HepG2 (cell line): ENCODE measurements around the gene P2RY8. TPM values are rescaled to one million over a fixed set of nuclear protein-coding genes. Genes with fewer than 3 reads are reported as not detected.

ENCODE experiments used
- ATAC-seq: fragments of 200-7000 bp; cut with Tn5 transposase; 3 replicates; pipeline ENCODE4 v1.9.1; 2020; ENCODE audit warnings: mild to moderate bottlenecking, moderate library complexity
- BruUV-seq: library from RNA; stranded (reverse); fragments of 400-500 nt; replicated peaks from 2 replicates; lab custom pipeline; 2021; lab: Mats Ljungman, UMichigan
- CTCF ChIA-PET: fragments of 300-600 bp; formaldehyde crosslinking; extraction: SDS; loops from one replicate; lab custom pipeline; 2021; ENCODE audit warnings: low total read pairs, inconsistent platforms, low intra/inter-chr PET ratio; lab: Yijun Ruan, JAX
- POLR2A ChIA-PET: fragments of 350-600 bp; sonication (Branson Sonifier 250); formaldehyde crosslinking; loops from one replicate; lab custom pipeline; 2020; ENCODE audit warnings: antibody characterized with exemption, inconsistent platforms; lab: Yijun Ruan, JAX
- DNase-seq: peaks from one replicate; pipeline ENCODE4 v3.0.0-alpha.2; 2015; ENCODE audit warnings: low spot score
- FAIRE-seq: peaks from 3 replicates; lab custom pipeline; 2011; peaks lifted over from hg19 to GRCh38; lab: Jason Lieb, UNC
- H2AFZ ChIP-seq: one replicate; pipeline ENCODE4 v1.6.1; 2011; ENCODE audit warnings: low read length, inconsistent platforms
- H3K27ac ChIP-seq: fragments of 300-600 bp; 3 replicates; pipeline ENCODE4 v1.8.0; 2011; ENCODE audit warnings: mixed run types, mild to moderate bottlenecking, mixed read lengths, low read length, inconsistent platforms; ENCODE audit not compliant: insufficient read depth; ENCODE audit errors: extremely low read length
- H3K27me3 ChIP-seq, 2 experiments: fragments of 200-600 bp in 1 of 2; 2 replicates in 1 of 2; 3 replicates in 1 of 2; pipeline versions ENCODE4 v1.6.0 to v1.8.0; 2011; ENCODE audit warnings: low read length in 2 of 2, mild to moderate bottlenecking in 2 of 2, moderate library complexity in 2 of 2, inconsistent platforms in 1 of 2; ENCODE audit not compliant: insufficient read depth in 2 of 2, control insufficient read depth in 1 of 2
- H3K36me3 ChIP-seq, 2 experiments: fragments of 200-600 bp in 1 of 2; replicated peaks in 1 of 2; 2 replicates in 1 of 2; 3 replicates in 1 of 2; pipeline versions ENCODE4 v1.5.1 to v1.8.0; 2011; ENCODE audit warnings: low read length in 2 of 2, inconsistent platforms in 1 of 2; ENCODE audit not compliant: insufficient read depth in 2 of 2, control insufficient read depth in 1 of 2
- H3K4me1 ChIP-seq: 2 replicates; pipeline ENCODE4 v1.5.1; 2012; ENCODE audit warnings: low read length, inconsistent platforms; ENCODE audit not compliant: insufficient read depth
- H3K4me2 ChIP-seq: 2 replicates; pipeline ENCODE4 v1.6.0; 2011; ENCODE audit warnings: low read depth, low read length, inconsistent platforms
- H3K4me3 ChIP-seq, 3 experiments: fragments of 200-600 bp in 1 of 3; sonication (generic), shearing (Covaris generic) in 1 of 3; replicated peaks in 1 of 3; 2 replicates each; pipeline ENCODE4 v1.5.1; 2011 to 2016; ENCODE audit warnings: low read length in 3 of 3, inconsistent platforms in 2 of 3, low read depth in 2 of 3, mild to moderate bottlenecking in 2 of 3, control low read depth in 1 of 3, mixed read lengths in 1 of 3; ENCODE audit not compliant: insufficient read depth in 1 of 3
- H3K79me2 ChIP-seq: one replicate; pipeline ENCODE4 v1.6.1; 2011; ENCODE audit warnings: low read length, inconsistent platforms; ENCODE audit not compliant: insufficient read depth
- H3K9ac ChIP-seq: 2 replicates; pipeline ENCODE4 v1.6.0; 2011; ENCODE audit warnings: mild to moderate bottlenecking, low read depth, low read length, inconsistent platforms; ENCODE audit not compliant: insufficient read depth
- H3K9me3 ChIP-seq: 2 replicates; pipeline ENCODE4 v1.5.1; 2012; ENCODE audit warnings: mild to moderate bottlenecking, low read length
- H4K20me1 ChIP-seq: 2 replicates; pipeline ENCODE4 v1.6.0; 2011; ENCODE audit warnings: inconsistent platforms, mild to moderate bottlenecking, low read length, moderate library complexity; ENCODE audit not compliant: insufficient read depth
- FOXA1 ChIP-seq, 2 experiments: fragments of 450-650 bp in 1 of 2; sonication (generic) in 1 of 2; formaldehyde crosslinking in 1 of 2; IDR thresholded peaks; 2 replicates each; pipeline versions ENCODE4 v1.4.0 to v1.6.1; 2016 to 2020; ENCODE audit warnings: missing genetic modification reagents in 1 of 2
- MATR3 ChIP-seq: sonication (generic); formaldehyde crosslinking; IDR thresholded peaks from 2 replicates; pipeline ENCODE4 v1.4.0; 2020; ENCODE audit warnings: missing genetic modification reagents
- RBM22 ChIP-seq: fragments of 200-400 bp; formaldehyde crosslinking; optimal IDR thresholded peaks from 2 replicates; pipeline ENCODE3; 2017; ENCODE audit warnings: mild to moderate bottlenecking, low read length, moderate library complexity
- REXO4 ChIP-seq: sonication (generic); formaldehyde crosslinking; IDR thresholded peaks from 2 replicates; pipeline ENCODE4 v1.8.0; 2022; ENCODE audit warnings: missing genetic modification reagents, mild to moderate bottlenecking, borderline replicate concordance
- SP5 ChIP-seq: IDR thresholded peaks from 2 replicates; pipeline ENCODE4 v1.6.1; 2016; ENCODE audit warnings: low read depth, borderline replicate concordance
- TBX3 ChIP-seq: fragments of 450-650 bp; IDR thresholded peaks from 2 replicates; pipeline ENCODE4 v1.6.1; 2017; ENCODE audit warnings: antibody characterized with exemption, mild to moderate bottlenecking, inconsistent platforms, borderline replicate concordance
- TMF1 ChIP-seq: sonication (generic); formaldehyde crosslinking; IDR thresholded peaks from 2 replicates; pipeline ENCODE4 v1.8.1; 2022; ENCODE audit warnings: low read depth, missing genetic modification reagents
- TRIM24 ChIP-seq: sonication (generic); formaldehyde crosslinking; IDR thresholded peaks from 2 replicates; pipeline ENCODE4 v1.8.0; 2022; ENCODE audit warnings: mild to moderate bottlenecking, missing genetic modification reagents
- YY1 ChIP-seq: IDR thresholded peaks from 2 replicates; pipeline ENCODE4 v1.6.1; 2011; ENCODE audit warnings: low read length, low read depth, moderate library complexity, mild to moderate bottlenecking; ENCODE audit not compliant: insufficient read depth, insufficient replicate concordance
- ZNF101 ChIP-seq: sonication (generic); formaldehyde crosslinking; IDR thresholded peaks from 2 replicates; pipeline ENCODE4 v1.4.0; 2020; ENCODE audit warnings: mild to moderate bottlenecking, low read depth, missing genetic modification reagents, borderline replicate concordance
- ZNF383 ChIP-seq: sonication (generic); formaldehyde crosslinking; IDR thresholded peaks from 2 replicates; pipeline ENCODE4 v1.4.0; 2020; ENCODE audit warnings: missing genetic modification reagents, mild to moderate bottlenecking, borderline replicate concordance
- ZNF615 ChIP-seq: sonication (generic); formaldehyde crosslinking; IDR thresholded peaks from 2 replicates; pipeline ENCODE4 v1.5.0; 2020; ENCODE audit warnings: mild to moderate bottlenecking, missing genetic modification reagents, borderline replicate concordance
- ZNF703 ChIP-seq: sonication (generic); formaldehyde crosslinking; IDR thresholded peaks from 2 replicates; pipeline ENCODE4 v1.5.1; 2020; ENCODE audit warnings: missing genetic modification reagents, mild to moderate bottlenecking, moderate library complexity, borderline replicate concordance
- WGBS: methylation state at CpG from one replicate; pipeline ENCODE4 v1.1.6; 2017; ENCODE audit warnings: low lambda C conversion rate; 5-methylcytosine and 5-hydroxymethylcytosine counted together
- in situ Hi-C: cut with HindIII; loops from 2 replicates; pipeline ENCODE4 v1.10.0; 2017; ENCODE audit warnings: low pct_unique_long_range_greater_than_20kb; ENCODE audit not compliant: extremely low pct_ligation_motif_present
- intact Hi-C: fragments of 100-400 bp; cut with micrococcal nuclease; formaldehyde crosslinking; loops from one replicate; pipeline ENCODE4 v1.10.0; 2022; ENCODE audit not compliant: unreplicated experiment
- polyA plus RNA-seq, 8 experiments: library from polyadenylated mRNA; depleted of rRNA in 3 of 8; stranded (reverse) in 7 of 8; unstranded in 1 of 8; fragments of >200 nt; fragmentation: Illumina TruSeq in 4 of 8; extraction: Trizol in 4 of 8; gene quantifications; 2 replicates each; pipeline versions ENCODE4 v1.2.1 to v1.2.3, GENCODE V29; 2011 to 2016; ENCODE audit warnings: low read depth in 4 of 8, missing spikeins in 1 of 8, mixed read lengths in 1 of 8; ENCODE audit not compliant: insufficient read depth in 1 of 8
- total RNA-seq, 5 experiments: library from RNA; depleted of rRNA; stranded (reverse); fragments of >200 nt; fragmentation: Illumina TruSeq; extraction: Trizol; gene quantifications; 2 replicates each; pipeline ENCODE4 v1.2.3, GENCODE V29; 2016; ENCODE audit warnings: low read depth in 1 of 5
- TF ChIP-seq, protein P1 (sequence below): sonication (generic); formaldehyde crosslinking; IDR thresholded peaks from 2 replicates; pipeline ENCODE4 v1.8.0; 2022; ENCODE audit warnings: missing genetic modification reagents, mild to moderate bottlenecking, inconsistent platforms, borderline replicate concordance
- TF ChIP-seq, protein P2 (sequence below): sonication (generic); formaldehyde crosslinking; IDR thresholded peaks from 2 replicates; pipeline ENCODE4 v1.5.1; 2020; ENCODE audit warnings: missing genetic modification reagents, mild to moderate bottlenecking, borderline replicate concordance
- TF ChIP-seq, protein P3 (sequence below): IDR thresholded peaks from 2 replicates; pipeline ENCODE4 v1.6.1; 2016; ENCODE audit warnings: missing biosample characterization, missing genetic modification reagents, low read depth

The P2RY8 gene
- total and polyA plus RNA-seq, 2 of the 13 experiments (the other 11 are each of a cell fraction or from before 2014, with no cell fraction given): 1.0 to 1.3 TPM

DNA sequence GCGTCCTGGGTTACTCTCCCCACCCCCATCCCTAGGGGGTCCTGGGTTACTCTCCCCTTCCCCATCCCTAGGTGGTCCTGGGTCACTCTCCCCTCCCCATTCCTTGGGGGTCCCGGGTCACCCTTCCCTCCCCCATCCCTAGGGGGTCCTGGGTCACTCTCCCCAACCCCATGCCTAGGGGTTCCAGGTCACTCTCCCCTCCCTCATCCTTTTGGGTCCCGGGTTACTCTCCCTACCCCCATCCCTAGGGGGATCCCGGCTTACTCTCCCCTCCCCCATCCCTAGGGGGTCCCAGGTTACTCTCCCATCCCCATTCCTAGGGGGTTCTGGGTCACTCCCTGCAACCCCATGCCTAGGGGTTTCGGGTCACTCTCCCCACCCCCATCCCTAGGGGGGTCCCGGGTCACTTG lies 85.7 kb downstream of the P2RY8 start:
- no peaks in the 10 kb centered on the region for H3K9me3 ChIP-seq
- H3K4me1 ChIP-seq: peaks cover 12% of the 10 kb centered on the region
- FAIRE-seq: no peak
- H3K27me3 ChIP-seq: peaks cover 0 to 9% of the 10 kb centered on the region in 2 experiments; a peak in 2 of 5 replicates
- no peak overlapping the region for H3K27ac ChIP-seq
- H3K9ac ChIP-seq: peak overlapping the region; percentile 91; the same call in 1 of the 2 replicates
- 60% methylated on average over 6 of the region's 6 CpGs for WGBS
- H3K36me3 ChIP-seq: no peaks in the 10 kb centered on the region; a peak in 1 of 5 replicates
- no peak overlapping the region for H2AFZ ChIP-seq
- peak overlapping the region in 2 of 3 experiments; percentile 87 to 99; a peak in 2 of 6 replicates for H3K4me3 ChIP-seq
- no TSS peak for BruUV-seq
- no peaks in the 10 kb centered on the region for H4K20me1 ChIP-seq
- intact Hi-C loops (loop anchor here (5.0 kb wide), 1 partner anchor 59 kb away; the partner anchor contains the start of gene SLC25A6), in situ Hi-C loops (loop anchor here (25.0 kb wide), 1 partner anchor 1161 kb away; no protein-coding TSS in a partner anchor)
- ATAC-seq: no peak
- POLR2A ChIA-PET: no interaction called here
- H3K4me2 ChIP-seq: peak overlapping the region; percentile 68
- CTCF ChIA-PET: no interaction called here
- DNase-seq: no peak
- peaks cover 14% of the 10 kb centered on the region for H3K79me2 ChIP-seq
- no peak for TF ChIP-seq TBX3
- TF ChIP-seq ZNF703 (CRISPR knock-in tag): no peak
- TF ChIP-seq, protein P1, sequence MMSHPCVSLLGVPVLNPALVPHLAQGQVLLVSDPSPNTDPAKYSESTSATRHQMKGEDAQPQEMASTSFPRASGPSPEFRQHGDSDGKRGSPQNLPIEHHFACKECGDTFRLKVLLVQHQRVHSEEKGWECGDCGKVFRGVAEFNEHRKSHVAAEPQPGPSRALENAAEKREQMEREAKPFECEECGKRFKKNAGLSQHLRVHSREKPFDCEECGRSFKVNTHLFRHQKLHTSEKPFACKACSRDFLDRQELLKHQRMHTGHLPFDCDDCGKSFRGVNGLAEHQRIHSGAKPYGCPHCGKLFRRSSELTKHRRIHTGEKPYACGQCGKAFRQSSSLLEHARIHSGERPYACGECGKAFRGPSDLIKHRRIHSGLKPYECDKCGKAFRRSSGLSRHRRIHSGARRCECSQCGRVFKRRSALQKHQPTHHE (CRISPR knock-in tag): no peak
- no peak for TF ChIP-seq REXO4 (CRISPR knock-in tag)
- TF ChIP-seq TMF1: no peak
- TF ChIP-seq ZNF383 (CRISPR knock-in tag): no peak
- TF ChIP-seq, protein P2, sequence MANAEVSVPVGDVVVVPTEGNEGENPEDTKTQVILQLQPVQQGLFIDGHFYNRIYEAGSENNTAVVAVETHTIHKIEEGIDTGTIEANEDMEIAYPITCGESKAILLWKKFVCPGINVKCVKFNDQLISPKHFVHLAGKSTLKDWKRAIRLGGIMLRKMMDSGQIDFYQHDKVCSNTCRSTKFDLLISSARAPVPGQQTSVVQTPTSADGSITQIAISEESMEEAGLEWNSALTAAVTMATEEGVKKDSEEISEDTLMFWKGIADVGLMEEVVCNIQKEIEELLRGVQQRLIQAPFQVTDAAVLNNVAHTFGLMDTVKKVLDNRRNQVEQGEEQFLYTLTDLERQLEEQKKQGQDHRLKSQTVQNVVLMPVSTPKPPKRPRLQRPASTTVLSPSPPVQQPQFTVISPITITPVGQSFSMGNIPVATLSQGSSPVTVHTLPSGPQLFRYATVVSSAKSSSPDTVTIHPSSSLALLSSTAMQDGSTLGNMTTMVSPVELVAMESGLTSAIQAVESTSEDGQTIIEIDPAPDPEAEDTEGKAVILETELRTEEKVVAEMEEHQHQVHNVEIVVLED (CRISPR knock-in tag): no peak
- no peak for TF ChIP-seq FOXA1 (IDR thresholded peaks at IDR 0.05)
- no peak for TF ChIP-seq FOXA1 (CRISPR knock-in tag; IDR thresholded peaks at IDR 0.05)
- TF ChIP-seq ZNF615 (CRISPR knock-in tag): no peak
- TF ChIP-seq YY1: no peak
- TF ChIP-seq MATR3 (CRISPR knock-in tag): no peak
- TF ChIP-seq ZNF101 (CRISPR knock-in tag): no peak
- TF ChIP-seq, protein P3, sequence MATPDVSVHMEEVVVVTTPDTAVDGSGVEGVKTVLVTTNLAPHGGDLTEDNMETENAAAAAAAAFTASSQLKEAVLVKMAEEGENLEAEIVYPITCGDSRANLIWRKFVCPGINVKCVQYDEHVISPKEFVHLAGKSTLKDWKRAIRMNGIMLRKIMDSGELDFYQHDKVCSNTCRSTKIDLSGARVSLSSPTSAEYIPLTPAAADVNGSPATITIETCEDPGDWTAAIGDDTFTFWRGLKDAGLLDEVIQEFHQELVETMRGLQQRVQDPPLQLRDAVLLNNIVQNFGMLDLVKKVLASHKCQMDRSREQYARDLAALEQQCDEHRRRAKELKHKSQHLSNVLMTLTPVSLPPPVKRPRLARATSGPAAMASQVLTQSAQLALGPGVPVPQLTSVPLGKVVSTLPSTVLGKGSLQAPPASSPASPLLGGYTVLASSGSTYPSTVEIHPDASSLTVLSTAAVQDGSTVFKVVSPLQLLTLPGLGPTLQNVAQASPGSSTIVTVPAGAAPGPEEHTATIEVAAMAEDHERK (CRISPR knock-in tag): no peak
- no peak for TF ChIP-seq SP5 (CRISPR knock-in tag)
- TF ChIP-seq TRIM24 (CRISPR knock-in tag): no peak
- TF ChIP-seq RBM22: no peak
- TF ChIP-seq, all 625 proteins: peak for 0
